ENCODE results near the gene NCKAP5. TPM values are rescaled to one million over a fixed set of nuclear protein-coding genes. Genes with fewer than 3 reads are reported as not detected.

NCKAP5 gene
- total RNA-seq, 4 donors from 2014 or later, result 2.7 to 11.7 (median 5.6) TPM

DNA sequence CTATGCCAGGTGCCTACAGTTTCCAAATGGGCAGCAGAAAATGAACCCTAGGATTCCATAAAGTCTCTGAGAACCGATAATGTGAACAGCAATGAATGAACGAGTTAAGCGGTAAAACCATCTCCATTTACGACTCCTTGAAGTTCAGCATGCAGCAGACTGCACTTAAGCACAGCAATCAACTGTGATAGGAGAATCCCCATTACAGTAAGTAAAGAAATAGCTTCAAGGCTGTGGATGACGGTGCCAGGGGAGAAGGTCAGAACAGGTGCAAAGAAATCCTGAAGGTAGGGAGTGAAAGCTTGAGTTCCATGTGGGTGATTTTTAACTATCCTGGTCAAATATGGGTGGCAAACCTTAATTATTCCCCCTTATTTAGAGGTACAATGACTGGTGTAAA is 444.4 kb downstream of the NCKAP5 start:
- Histone ChIP-seq H3K27ac (no peak overlapping the region), H3K4me3 (no peak overlapping the region), H3K4me1 (peaks cover 0 to 11% (median 2%) of the 10 kb centered on the region in 4 donors), H3K27me3 (no peaks in the 10 kb centered on the region), H3K36me3 (no peaks in the 10 kb centered on the region), H3K9me3 (no peaks in the 10 kb centered on the region)
- no peak for DNase-seq (ENCODE audit: low spot score in 2 of 2)
- TF ChIP-seq CTCF (IDR thresholded peaks at IDR 0.05) (no peak), POLR2A (IDR thresholded peaks at IDR 0.05) (no peak), EP300 (IDR thresholded peaks at IDR 0.05) (no peak)
- 79 to 83% methylated on average over 5 of the region's 5 CpGs for WGBS, 2 donors

DNA sequence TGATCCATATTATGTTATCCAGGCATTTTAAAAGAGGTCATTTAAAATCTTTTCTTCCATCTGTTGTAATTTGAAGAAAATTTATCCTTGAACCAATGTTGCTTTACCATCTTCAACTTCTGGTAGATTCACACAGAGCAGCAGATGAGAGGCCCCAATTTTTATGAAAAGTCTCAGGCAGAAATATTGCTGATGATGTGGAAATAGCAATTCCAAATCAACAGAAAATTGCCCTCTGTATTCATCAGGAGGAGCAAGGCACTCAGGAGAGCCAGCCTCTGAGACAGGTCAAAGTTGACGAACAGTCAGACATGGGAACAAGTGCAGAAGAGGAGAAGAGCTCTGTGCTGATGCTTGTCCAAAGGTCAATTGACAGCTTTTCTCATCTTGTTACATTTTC is 444.9 kb downstream of the NCKAP5 start:
- no peaks in the 10 kb centered on the region for H3K9me3 ChIP-seq
- no peak overlapping the region for H3K27ac ChIP-seq
- TF ChIP-seq POLR2A (IDR thresholded peaks at IDR 0.05), result no peak
- TF ChIP-seq EP300 (IDR thresholded peaks at IDR 0.05), result no peak
- no peak for TF ChIP-seq CTCF (IDR thresholded peaks at IDR 0.05)
- H3K36me3 ChIP-seq, result no peaks in the 10 kb centered on the region
- 100% methylated on average over 1 of the region's 1 CpG for WGBS, 2 donors
- no peak overlapping the region for H3K4me3 ChIP-seq
- H3K27me3 ChIP-seq, result no peaks in the 10 kb centered on the region
- peaks cover 0 to 11% (median 2%) of the 10 kb centered on the region in 4 donors for H3K4me1 ChIP-seq
- no peak for DNase-seq (ENCODE audit: low spot score in 2 of 2)

GRCh38 chr2:133122529-133122928 is 445.7 kb downstream of the NCKAP5 start:
- H3K4me1 ChIP-seq, result peaks cover 0 to 11% (median 2%) of the 10 kb centered on the region in 4 donors
- H3K36me3 ChIP-seq, result no peaks in the 10 kb centered on the region
- WGBS, 2 donors, result 3 to 28% methylated on average over 1 of the region's 1 CpG
- no peaks in the 10 kb centered on the region for H3K27me3 ChIP-seq
- no peak for TF ChIP-seq CTCF (IDR thresholded peaks at IDR 0.05)
- no peak for TF ChIP-seq POLR2A (IDR thresholded peaks at IDR 0.05)
- no peak for TF ChIP-seq EP300 (IDR thresholded peaks at IDR 0.05)
- no peaks in the 10 kb centered on the region for H3K9me3 ChIP-seq
- no peak for DNase-seq (ENCODE audit: low spot score in 2 of 2)
- no peak overlapping the region for H3K27ac ChIP-seq
- no peak overlapping the region for H3K4me3 ChIP-seq

- DNase-seq (ENCODE audit: low spot score in 2 of 2), result no peak
- no peak overlapping the region for H3K27ac ChIP-seq
- no peaks in the 10 kb centered on the region for H3K9me3 ChIP-seq
- peaks cover 0 to 11% (median 2%) of the 10 kb centered on the region in 4 donors for H3K4me1 ChIP-seq
- no peaks in the 10 kb centered on the region for H3K36me3 ChIP-seq
- H3K4me3 ChIP-seq, result no peak overlapping the region
- no peak for TF ChIP-seq EP300 (IDR thresholded peaks at IDR 0.05)
- TF ChIP-seq POLR2A (IDR thresholded peaks at IDR 0.05), result no peak
- TF ChIP-seq CTCF (IDR thresholded peaks at IDR 0.05), result no peak
- 67 to 71% methylated on average over 1 of the region's 1 CpG for WGBS, 2 donors
- no peaks in the 10 kb centered on the region for H3K27me3 ChIP-seq
Observed at GRCh38 chr2:133120310-133120709, 448.0 kb downstream of the NCKAP5 start.

DNA sequence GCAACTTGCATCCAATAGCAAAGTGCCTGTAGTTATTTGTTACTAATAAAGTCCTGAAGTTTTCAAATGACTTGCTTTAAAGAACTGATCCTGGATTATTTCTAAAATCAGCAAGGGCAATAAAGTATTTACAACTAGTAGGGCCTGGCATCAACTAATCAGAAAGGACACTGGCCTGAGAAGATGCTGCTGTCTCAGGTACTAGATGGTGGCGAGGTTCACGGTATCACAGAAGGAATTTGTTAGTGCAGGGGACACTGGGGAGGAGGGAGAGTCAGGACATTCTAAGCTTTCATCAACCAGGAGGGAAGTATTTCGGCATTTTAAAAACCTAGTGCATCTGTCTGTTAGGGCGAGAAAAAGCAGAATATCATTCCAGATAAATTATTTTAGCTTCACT is 458.1 kb downstream of the NCKAP5 start:
- Histone ChIP-seq H3K4me1 (no peaks in the 10 kb centered on the region), H3K9me3 (no peaks in the 10 kb centered on the region), H3K27me3 (no peaks in the 10 kb centered on the region), H3K27ac (no peak overlapping the region), H3K4me3 (no peak overlapping the region), H3K36me3 (no peaks in the 10 kb centered on the region)
- whole genome bisulfite sequencing, 2 donors, result 96 to 98% methylated on average over 4 of the region's 4 CpGs
- TF ChIP-seq POLR2A (IDR thresholded peaks at IDR 0.05), result no peak
- TF ChIP-seq CTCF (IDR thresholded peaks at IDR 0.05), result no peak
- no peak for DNase-seq (ENCODE audit: low spot score in 2 of 2)
